ENCODE results near the gene KPNB1. TPM values are rescaled to one million over a fixed set of nuclear protein-coding genes. Genes with fewer than 3 reads are reported as not detected.

Gene KPNB1
- total and polyA plus RNA-seq, 2 of the 8 experiments (the other 6 are each of a cell fraction or from before 2014, with no cell fraction given), result 171 to 625 TPM

DNA sequence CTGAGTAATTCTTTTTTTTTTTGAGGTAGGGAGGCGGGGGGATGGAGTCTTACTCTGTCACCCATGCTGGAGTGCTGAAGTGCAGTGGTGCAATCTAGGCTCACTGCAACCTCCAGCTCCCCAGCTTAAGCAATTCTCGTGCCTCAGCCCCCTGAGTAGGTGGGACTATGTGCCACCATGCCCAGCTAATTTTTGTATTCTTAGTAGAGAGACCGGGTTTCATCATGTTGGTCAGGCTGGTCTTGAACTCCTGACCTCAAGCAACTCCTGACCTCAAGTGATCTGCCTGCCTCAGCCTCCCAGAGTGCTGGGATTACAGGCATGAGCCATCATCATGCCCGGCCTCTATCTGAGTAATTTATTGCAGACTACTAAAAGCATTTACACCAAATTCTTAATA, 19.4 kb downstream of the KPNB1 start (continued):
- TF ChIP-seq CTCF (IDR thresholded peaks at IDR 0.05; ENCODE audit: control extremely low read depth in 1 of 3, insufficient read depth in 1 of 3, low read depth in 1 of 3, low read length in 3 of 3) (no peak), HDAC2 (IDR thresholded peaks at IDR 0.05; ENCODE audit: borderline replicate concordance in 1 of 2, low read depth in 2 of 2, low read length in 2 of 2) (no peak), SAP30 (IDR thresholded peaks at IDR 0.05; ENCODE audit: insufficient read depth, insufficient replicate concordance, low read length) (no peak), HDAC6 (IDR thresholded peaks at IDR 0.05; ENCODE audit: low read depth, low read length) (no peak), POU5F1 (IDR thresholded peaks at IDR 0.05; ENCODE audit: low read depth, low read length) (no peak)
